GM12878 (cell line): ENCODE measurements around the gene ZNF276. TPM values are rescaled to one million over a fixed set of nuclear protein-coding genes. Genes with fewer than 3 reads are reported as not detected.

ENCODE experiments used
- ATAC-seq: fragments of 200-7000 bp; cut with Tn5 transposase; 3 replicates; pipeline ENCODE4 v1.9.1; 2020; ENCODE audit warnings: mild to moderate bottlenecking, moderate library complexity
- BruUV-seq: library from RNA; stranded (reverse); fragments of 400-500 nt; replicated peaks from 2 replicates; lab custom pipeline; 2021; lab: Mats Ljungman, UMichigan
- CTCF ChIA-PET: fragments of 300-600 bp; sonication (Branson Sonifier 250); formaldehyde crosslinking; extraction: SDS; loops from one replicate; lab custom pipeline; 2021; ENCODE audit warnings: inconsistent platforms; lab: Yijun Ruan, JAX
- POLR2A ChIA-PET: fragments of 350-600 bp; formaldehyde crosslinking; extraction: SDS; loops from one replicate; lab custom pipeline; 2021; ENCODE audit warnings: inconsistent platforms; lab: Charles Lee
- RAD21 ChIA-PET: fragments of 300-600 bp; sonication (Branson Sonifier 250); formaldehyde crosslinking; loops from one replicate; lab custom pipeline; 2023; ENCODE audit warnings: antibody characterized with exemption; ENCODE audit not compliant: unreplicated experiment; lab: Charles Lee
- SMC1A ChIA-PET: fragments of 300-600 bp; sonication (Branson Sonifier 250); formaldehyde crosslinking; loops from one replicate; lab custom pipeline; 2023; ENCODE audit not compliant: unreplicated experiment, uncharacterized antibody; lab: Charles Lee
- DNase-seq: peaks from one replicate; pipeline ENCODE4 v3.0.0-alpha.2; 2011; ENCODE audit warnings: low read depth, low spot score
- FAIRE-seq: peaks from 3 replicates; lab custom pipeline; 2011; peaks lifted over from hg19 to GRCh38; lab: Jason Lieb, UNC
- H2AFZ ChIP-seq: 2 replicates; pipeline ENCODE4 v1.6.0; 2011; ENCODE audit warnings: low read depth, low read length, control low read depth; ENCODE audit not compliant: control insufficient read depth
- H3K27ac ChIP-seq: 2 replicates; pipeline ENCODE4 v1.5.1; 2011; ENCODE audit warnings: control low read depth; ENCODE audit not compliant: control insufficient read depth, insufficient read depth
- H3K27me3 ChIP-seq, 2 experiments: replicated peaks in 1 of 2; 2 replicates each; pipeline versions ENCODE4 v1.6.0 to v1.6.1; 2011; ENCODE audit warnings: low read length in 1 of 2; ENCODE audit not compliant: control insufficient read depth in 2 of 2, insufficient read depth in 2 of 2
- H3K36me3 ChIP-seq, 2 experiments: 2 replicates each; pipeline ENCODE4 v1.5.1; 2011; ENCODE audit warnings: low read length in 1 of 2; ENCODE audit not compliant: control insufficient read depth in 2 of 2, insufficient read depth in 2 of 2
- H3K4me1 ChIP-seq: 2 replicates; pipeline ENCODE4 v1.6.1; 2011; ENCODE audit warnings: mild to moderate bottlenecking, low read length, moderate library complexity, mixed read lengths; ENCODE audit not compliant: control insufficient read depth, insufficient read depth
- H3K4me2 ChIP-seq: 2 replicates; pipeline ENCODE4 v1.6.0; 2011; ENCODE audit warnings: control low read depth; ENCODE audit not compliant: control insufficient read depth, insufficient read depth
- H3K4me3 ChIP-seq: fragments of 200-600 bp; sonication (generic); 2 replicates; pipeline ENCODE4 v1.5.1; 2016
- H3K79me2 ChIP-seq: 2 replicates; pipeline ENCODE4 v1.6.0; 2011; ENCODE audit warnings: low read length; ENCODE audit not compliant: control insufficient read depth, insufficient read depth
- H3K9ac ChIP-seq: 2 replicates; pipeline ENCODE4 v1.8.0; 2011; ENCODE audit warnings: low read length, control low read depth, mixed read lengths; ENCODE audit not compliant: control insufficient read depth, insufficient read depth
- H3K9me3 ChIP-seq: replicated peaks from 3 replicates; pipeline ENCODE4 v1.5.1; 2011; ENCODE audit warnings: mild to moderate bottlenecking, low read length; ENCODE audit not compliant: control insufficient read depth, insufficient read depth
- H4K20me1 ChIP-seq: 2 replicates; pipeline ENCODE4 v1.6.0; 2011; ENCODE audit not compliant: control insufficient read depth, insufficient read depth
- ATF3 ChIP-seq: IDR thresholded peaks from 2 replicates; pipeline ENCODE4 v1.6.1; 2011; ENCODE audit warnings: low read depth, mild to moderate bottlenecking, low read length, moderate library complexity, borderline replicate concordance; ENCODE audit errors: extremely low read depth
- BACH1 ChIP-seq: fragments of 450-650 bp; IDR thresholded peaks from 2 replicates; pipeline ENCODE4 v1.6.1; 2017; ENCODE audit warnings: mild to moderate bottlenecking, borderline replicate concordance
- BHLHE40 ChIP-seq, 2 experiments: fragments of 450-650 bp in 1 of 2; IDR thresholded peaks; 2 replicates each; pipeline ENCODE4 v1.6.1; 2011 to 2017; ENCODE audit warnings: low read depth in 2 of 2, borderline replicate concordance in 1 of 2, improper control_type of control experiment in 1 of 2, low read length in 1 of 2, mild to moderate bottlenecking in 1 of 2
- NR2C2 ChIP-seq: IDR thresholded peaks from 2 replicates; pipeline ENCODE4 v1.6.1; 2011; ENCODE audit warnings: borderline replicate concordance, low read depth; ENCODE audit not compliant: control insufficient read depth, insufficient read length
- PML ChIP-seq: IDR thresholded peaks from 2 replicates; pipeline ENCODE4 v1.6.1; 2012; ENCODE audit warnings: low read length, inconsistent platforms
- REST ChIP-seq: IDR thresholded peaks from 2 replicates; pipeline ENCODE4 v1.6.1; 2012; ENCODE audit warnings: mild to moderate bottlenecking, low read depth, low read length
- TAF1 ChIP-seq: IDR thresholded peaks from 2 replicates; pipeline ENCODE4 v1.6.1; 2011; ENCODE audit warnings: mild to moderate bottlenecking, low read depth, low read length, borderline replicate concordance
- TARDBP ChIP-seq: IDR thresholded peaks from 2 replicates; pipeline ENCODE4 v1.6.1; 2016; ENCODE audit warnings: borderline replicate concordance
- YY1 ChIP-seq: IDR thresholded peaks from 2 replicates; pipeline ENCODE4 v1.6.1; 2011; ENCODE audit warnings: low read depth, mild to moderate bottlenecking, low read length
- ZBTB11 ChIP-seq: fragments of 450-650 bp; formaldehyde crosslinking; IDR thresholded peaks from 2 replicates; pipeline ENCODE4 v1.5.0; 2022; ENCODE audit warnings: mild to moderate bottlenecking, missing genetic modification characterization
- ZNF687 ChIP-seq: fragments of 450-650 bp; IDR thresholded peaks from 2 replicates; pipeline ENCODE4 v1.6.1; 2017; ENCODE audit warnings: mild to moderate bottlenecking, moderate library complexity
- WGBS: methylation state at CpG from one replicate; pipeline ENCODE4 v1.1.6; 2016; ENCODE audit warnings: low lambda C conversion rate; ENCODE audit not compliant: insufficient replicate concordance, insufficient coverage; ENCODE audit errors: missing lambda C conversion rate; 5-methylcytosine and 5-hydroxymethylcytosine counted together
- in situ Hi-C: fragments of 300-500 bp; cut with MboI; formaldehyde crosslinking; loops from 9 replicates; pipeline ENCODE4 v1.14.3; 2018; ENCODE audit warnings: mixed read lengths
- intact Hi-C: fragments of 100-400 bp; cut with micrococcal nuclease; formaldehyde crosslinking; loops from one replicate; pipeline ENCODE4 v1.14.2; 2022; ENCODE audit not compliant: unreplicated experiment
- polyA plus RNA-seq, 11 experiments: library from polyadenylated mRNA; depleted of rRNA in 4 of 11; unstranded in 6 of 11; stranded (reverse) in 5 of 11; fragments of >200 nt; fragmentation: Nextera tagmentation in 4 of 11; fragmentation: Illumina TruSeq in 1 of 11; extraction: Ambion mirVana in 4 of 11; extraction: Trizol in 1 of 11; gene quantifications; 1 replicate in 1 of 11; 2 replicates in 10 of 11; pipeline versions ENCODE4 v1.2.1 to v1.2.3, GENCODE V29; 2011 to 2016; ENCODE audit warnings: inconsistent platforms in 2 of 11, missing spikeins in 2 of 11, low read depth in 1 of 11
- total RNA-seq, 4 experiments: library from RNA; depleted of rRNA in 3 of 4; stranded (reverse); fragments of >200 nt in 3 of 4; fragmentation: Illumina TruSeq in 1 of 4; extraction: Trizol in 1 of 4; gene quantifications; 2 replicates each; pipeline versions ENCODE4 v1.2.1 to v1.2.3, GENCODE V29; 2013 to 2021

Gene ZNF276
- total and polyA plus RNA-seq, 10 of the 15 experiments (the other 5 are each of a cell fraction or from before 2014, with no cell fraction given): 0.27 to 22.7 (median 8.7) TPM

- no peaks in the 10 kb centered on the region for H3K4me1 ChIP-seq
- DNase-seq (no peak), FAIRE-seq (peak; percentile 27), ATAC-seq (no peak)
- H2AFZ ChIP-seq: no peak overlapping the region
- H3K9ac ChIP-seq: no peak overlapping the region
- no peak overlapping the region for H3K4me3 ChIP-seq
- SMC1A ChIA-PET: no interaction called here
- no peaks in the 10 kb centered on the region for H3K36me3 ChIP-seq
- CTCF ChIA-PET: no interaction called here
- in situ Hi-C loops (no loop called here), intact Hi-C loops (no loop called here)
- RAD21 ChIA-PET: interaction anchor here (1.3 kb wide), 1 partner anchor 28 kb away, joined by 5 read pairs; no protein-coding TSS in a partner anchor
- H3K27me3 ChIP-seq: no peaks in the 10 kb centered on the region
- BruUV-seq: no TSS peak
- no peaks in the 10 kb centered on the region; the same call in 2 of the 3 replicates for H3K9me3 ChIP-seq
- no peak overlapping the region for H3K27ac ChIP-seq
- no peaks in the 10 kb centered on the region for H3K79me2 ChIP-seq
- 88% methylated on average over 16 of the region's 16 CpGs for WGBS
- POLR2A ChIA-PET: no interaction called here
- no peaks in the 10 kb centered on the region for H4K20me1 ChIP-seq
- no peak overlapping the region for H3K4me2 ChIP-seq
- TF ChIP-seq REST (no peak), TARDBP (no peak), ZBTB11 (CRISPR knock-in tag) (no peak), TAF1 (no peak), PML (no peak), BHLHE40 (IDR thresholded peaks at IDR 0.05; ENCODE audit: borderline replicate concordance in 1 of 2, low read depth in 2 of 2, low read length in 1 of 2) (no peak), NR2C2 (no peak), ATF3 (no peak), YY1 (no peak), ZNF687 (no peak), BACH1 (no peak)
Measured at GRCh38 chr16:89672177-89672941, 49.0 kb upstream of the ZNF276 start.
